GM21360 (cell line): ENCODE results near the gene SAP30BP.

Experiments used
- ATAC-seq: cut with Tn5 transposase; IDR thresholded peaks from one replicate; pipeline ENCODE4 v1.9.1; 2021; ENCODE audit warnings: mild to moderate bottlenecking, moderate library complexity; ENCODE audit not compliant: unreplicated experiment

Gene SAP30BP

DNA sequence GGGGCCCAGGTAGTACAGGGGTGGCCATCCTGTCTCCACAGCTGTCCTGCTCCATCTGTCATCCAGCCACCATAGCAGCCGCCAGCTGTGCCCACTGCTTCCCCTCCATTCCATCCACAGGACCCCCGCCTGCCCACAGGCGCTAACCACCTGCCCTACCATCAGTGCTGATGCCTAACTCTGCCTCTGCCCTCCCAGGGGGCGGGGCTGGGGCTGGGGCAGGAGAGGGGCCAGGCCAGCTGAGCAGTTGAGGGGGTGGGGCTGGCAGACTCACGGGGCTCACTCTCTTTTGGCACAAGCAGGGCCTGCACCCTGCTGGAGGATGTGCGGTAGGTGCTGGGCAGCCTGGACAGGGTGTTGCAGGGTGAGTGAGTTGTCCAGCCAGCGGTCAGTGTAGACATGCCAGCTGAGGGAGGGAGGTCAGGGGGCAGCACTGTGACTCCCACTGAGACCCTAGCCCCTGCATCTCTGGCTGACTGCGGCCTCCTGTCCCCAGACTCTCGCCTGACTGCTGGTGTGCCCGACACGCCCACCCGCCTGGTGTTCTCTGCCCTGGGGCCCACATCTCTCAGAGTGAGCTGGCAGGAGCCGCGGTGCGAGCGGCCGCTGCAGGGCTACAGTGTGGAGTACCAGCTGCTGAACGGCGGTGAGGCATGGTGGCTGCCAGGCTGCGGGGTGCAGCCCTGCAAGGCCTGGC lies 88.2 kb downstream of the SAP30BP start:
- ATAC-seq = no peak

DNA sequence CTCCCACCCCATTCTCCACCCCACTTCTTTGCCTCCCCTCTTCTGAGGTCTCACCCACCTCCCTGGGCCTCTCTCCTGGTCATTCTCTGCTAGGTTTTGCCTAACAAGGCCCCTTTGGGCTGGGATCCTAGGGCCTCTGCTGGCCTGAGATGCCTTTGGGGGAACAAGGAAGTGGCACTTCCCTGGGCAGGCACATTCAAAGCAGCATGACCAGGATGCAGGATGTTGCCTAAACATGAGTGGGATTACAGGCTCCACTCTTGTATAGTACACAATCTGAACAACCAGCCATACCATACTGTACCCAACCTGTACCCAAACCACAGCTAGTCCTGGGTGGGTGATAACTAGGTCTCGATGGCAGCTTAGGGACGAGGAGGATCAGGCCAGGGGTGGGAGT lies 88.9 kb downstream of the SAP30BP start:
- ATAC-seq = no peak

DNA sequence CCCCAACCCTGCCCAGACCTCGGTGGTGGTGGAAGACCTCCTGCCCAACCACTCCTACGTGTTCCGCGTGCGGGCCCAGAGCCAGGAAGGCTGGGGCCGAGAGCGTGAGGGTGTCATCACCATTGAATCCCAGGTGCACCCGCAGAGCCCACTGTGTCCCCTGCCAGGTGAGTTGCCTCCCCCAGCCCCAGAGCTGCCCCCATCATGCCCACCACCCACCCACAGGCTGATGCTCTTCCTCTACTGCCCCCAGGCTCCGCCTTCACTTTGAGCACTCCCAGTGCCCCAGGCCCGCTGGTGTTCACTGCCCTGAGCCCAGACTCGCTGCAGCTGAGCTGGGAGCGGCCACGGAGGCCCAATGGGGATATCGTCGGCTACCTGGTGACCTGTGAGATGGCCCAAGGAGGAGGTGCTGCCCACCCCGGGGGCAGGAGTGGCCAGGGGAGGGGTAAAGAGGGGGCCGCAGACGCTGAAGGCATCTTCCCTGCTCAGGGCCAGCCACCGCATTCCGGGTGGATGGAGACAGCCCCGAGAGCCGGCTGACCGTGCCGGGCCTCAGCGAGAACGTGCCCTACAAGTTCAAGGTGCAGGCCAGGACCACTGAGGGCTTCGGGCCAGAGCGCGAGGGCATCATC lies 89.4 kb downstream of the SAP30BP start:
- ATAC-seq = no peak

DNA sequence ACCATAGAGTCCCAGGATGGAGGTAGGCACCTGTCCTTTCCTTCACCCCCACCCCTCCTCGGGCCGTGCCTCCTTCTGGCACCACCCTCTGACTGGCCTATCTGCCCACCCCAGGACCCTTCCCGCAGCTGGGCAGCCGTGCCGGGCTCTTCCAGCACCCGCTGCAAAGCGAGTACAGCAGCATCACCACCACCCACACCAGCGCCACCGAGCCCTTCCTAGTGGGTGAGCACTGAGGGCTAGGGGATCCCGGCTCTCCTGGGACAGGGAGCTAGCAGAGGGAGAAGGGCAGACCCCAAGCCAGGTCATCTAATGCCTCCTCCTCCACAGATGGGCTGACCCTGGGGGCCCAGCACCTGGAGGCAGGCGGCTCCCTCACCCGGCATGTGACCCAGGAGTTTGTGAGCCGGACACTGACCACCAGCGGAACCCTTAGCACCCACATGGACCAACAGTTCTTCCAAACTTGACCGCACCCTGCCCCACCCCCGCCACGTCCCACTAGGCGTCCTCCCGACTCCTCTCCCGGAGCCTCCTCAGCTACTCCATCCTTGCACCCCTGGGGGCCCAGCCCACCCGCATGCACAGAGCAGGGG lies 90.0 kb downstream of the SAP30BP start:
- no peak for ATAC-seq
